Measurements from ENCODE around the gene CKAP4.

The CKAP4 gene

GRCh38 chr12:106197906-106198623, 49.8 kb downstream of the CKAP4 start:
- no peak for DNase-seq (ENCODE audit: low read depth)

DNA sequence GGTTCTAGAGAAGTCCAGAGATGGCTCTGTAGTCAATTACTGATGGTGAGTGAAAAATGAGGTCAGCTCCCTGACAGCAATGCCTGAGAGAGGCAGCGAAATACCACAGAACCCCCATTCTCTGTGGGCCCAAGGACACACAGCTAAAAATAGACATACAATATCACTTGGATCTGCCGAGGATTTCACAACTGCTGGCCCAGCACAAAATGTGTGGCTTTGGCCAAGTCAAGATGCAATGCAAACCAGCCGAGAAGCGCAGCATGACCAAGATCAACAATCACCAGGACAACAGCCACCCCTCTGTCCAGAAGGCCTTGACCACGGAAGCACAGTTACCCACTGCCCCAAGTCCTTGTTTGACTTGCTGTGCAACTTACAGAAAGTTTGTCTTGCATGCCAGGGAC, 52.2 kb downstream of the CKAP4 start:
- DNase-seq (ENCODE audit: low read depth), result no peak

GRCh38 chr12:106194351-106194750, 53.5 kb downstream of the CKAP4 start:
- DNase-seq (ENCODE audit: low read depth), result no peak

- no peak for DNase-seq (ENCODE audit: low read depth)
These were observed 54.2 kb downstream of the CKAP4 start for GRCh38 chr12:106193394-106194215.

- DNase-seq (ENCODE audit: low read depth), result no peak
These were observed 55.0 kb downstream of the CKAP4 start for GRCh38 chr12:106192659-106193393.

DNA sequence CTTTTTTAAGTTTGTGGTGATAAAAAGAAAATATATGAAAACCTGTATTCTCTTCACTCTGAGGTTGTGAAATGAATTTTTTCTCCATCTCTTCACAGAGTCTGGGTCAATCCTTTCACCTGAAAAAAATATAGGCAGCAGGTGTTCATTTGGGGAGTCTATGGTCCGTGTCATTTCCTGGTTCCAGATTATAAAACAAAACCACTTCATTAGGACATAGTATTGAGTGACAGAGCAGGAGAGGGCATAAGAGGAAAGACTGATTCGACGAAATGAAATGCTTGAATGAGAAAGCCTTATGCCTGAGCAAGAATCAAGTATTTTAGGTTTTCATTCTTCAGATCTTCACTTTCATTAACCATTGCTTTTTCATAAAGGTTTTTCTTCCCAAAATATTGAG, 57.2 kb downstream of the CKAP4 start:
- DNase-seq (ENCODE audit: low read depth), result no peak

DNA sequence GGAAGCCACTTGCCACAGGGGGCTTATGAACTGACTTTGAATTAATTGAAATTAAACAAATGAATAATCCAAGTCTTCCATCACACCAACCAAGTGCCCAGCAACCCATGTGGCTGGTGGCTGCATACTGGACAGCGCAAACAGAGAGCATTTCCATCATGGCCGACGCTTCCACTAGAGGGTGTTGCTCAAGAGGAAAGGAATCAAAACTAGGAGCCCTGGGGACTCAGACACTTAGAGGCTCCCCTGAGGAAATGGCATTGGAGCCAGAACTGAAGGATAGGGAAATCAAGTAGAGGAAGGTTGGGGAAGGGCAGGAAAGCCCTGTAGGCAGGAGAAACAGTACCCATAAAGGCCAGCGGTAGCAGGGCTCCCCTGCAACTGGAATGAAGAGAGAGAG, 58.5 kb downstream of the CKAP4 start:
- DNase-seq (ENCODE audit: low read depth), result no peak

GRCh38 chr12:106188256-106188655, 59.6 kb downstream of the CKAP4 start:
- no peak for DNase-seq (ENCODE audit: low read depth)

Data from stimulated activated CD8-positive, alpha-beta memory T cell treated with anti-CD3 and anti-CD28 coated beads, Interleukin-15, amount 100 ng/mL, for 24 hours (primary cell).